HG03196 (cell line): ENCODE data around the gene ZMAT5.

ENCODE experiments used
- ATAC-seq: cut with Tn5 transposase; IDR thresholded peaks from one replicate; pipeline ENCODE4 v1.9.1; 2021; ENCODE audit not compliant: unreplicated experiment

ZMAT5 gene

DNA sequence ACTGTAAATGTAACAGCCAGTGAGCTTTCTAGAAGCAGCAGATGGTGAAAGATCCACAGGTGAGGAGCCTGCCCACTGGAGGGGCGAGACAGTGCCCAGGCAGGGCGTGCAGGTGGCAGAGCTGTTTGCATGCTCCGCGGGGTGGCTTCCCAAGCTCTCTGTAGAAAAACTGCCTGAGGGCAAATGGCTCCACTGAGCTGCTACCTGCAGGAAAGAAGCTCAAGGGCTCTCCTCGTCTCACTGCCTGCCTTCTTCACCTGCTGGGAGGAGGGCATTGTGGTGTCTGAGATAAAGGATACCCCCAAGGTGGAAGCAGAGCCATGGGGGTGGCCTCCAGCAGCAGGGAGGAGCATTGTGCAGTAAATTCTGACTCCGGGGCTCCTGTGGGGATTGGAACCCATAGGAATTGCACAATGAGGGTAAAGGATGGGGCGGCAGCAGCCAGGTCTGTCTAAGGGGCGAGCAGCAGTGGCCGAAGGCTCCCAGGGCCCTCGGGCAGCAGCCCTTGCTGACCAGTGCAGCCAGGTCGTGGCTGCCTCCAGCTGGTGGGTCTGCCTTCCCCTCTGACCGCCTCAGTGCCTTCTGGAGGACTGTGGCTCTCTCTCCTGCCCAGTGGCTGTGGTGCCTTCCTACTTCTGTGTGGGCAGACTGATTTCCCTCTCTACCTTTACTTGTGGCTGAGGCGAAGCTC is 75.0 kb downstream of the ZMAT5 start:
- ATAC-seq: no peak

DNA sequence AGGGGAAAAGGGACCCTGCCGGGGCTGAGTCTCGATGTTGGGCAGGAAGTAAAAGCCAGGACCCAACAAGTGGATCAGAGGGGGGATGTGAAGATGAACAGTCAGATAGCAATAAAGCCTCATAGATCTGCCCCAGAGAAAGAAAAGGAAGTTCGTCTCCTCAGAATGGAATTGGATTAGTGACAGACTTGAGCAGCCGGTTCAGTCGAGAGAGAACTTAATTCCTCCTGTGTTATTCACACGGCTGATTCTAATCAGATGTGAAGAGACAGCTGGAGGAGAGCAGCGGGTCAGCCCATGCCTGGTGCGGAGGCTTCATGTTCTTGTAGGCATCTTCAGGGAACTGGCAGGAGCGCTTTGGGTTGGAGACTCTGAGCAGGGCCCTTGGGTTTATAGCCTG is 76.3 kb downstream of the ZMAT5 start:
- no peak for ATAC-seq

DNA sequence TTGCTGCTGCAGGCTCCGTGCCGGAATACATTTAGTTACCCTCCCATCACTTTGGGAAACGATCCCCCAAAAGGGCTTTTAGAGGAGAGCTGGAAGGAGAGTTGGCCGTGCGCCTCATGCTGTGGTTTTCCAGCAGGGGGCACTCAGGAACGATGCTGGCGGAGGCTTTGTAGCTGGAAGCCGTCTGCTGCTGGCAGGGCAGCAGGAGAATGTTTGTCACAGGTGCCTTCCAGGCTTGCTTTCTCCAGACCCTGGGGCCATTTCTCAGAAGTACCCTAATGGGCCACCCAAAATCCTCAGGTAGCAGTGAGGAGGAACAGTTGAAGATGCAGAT is 77.0 kb downstream of the ZMAT5 start:
- no peak for ATAC-seq

DNA sequence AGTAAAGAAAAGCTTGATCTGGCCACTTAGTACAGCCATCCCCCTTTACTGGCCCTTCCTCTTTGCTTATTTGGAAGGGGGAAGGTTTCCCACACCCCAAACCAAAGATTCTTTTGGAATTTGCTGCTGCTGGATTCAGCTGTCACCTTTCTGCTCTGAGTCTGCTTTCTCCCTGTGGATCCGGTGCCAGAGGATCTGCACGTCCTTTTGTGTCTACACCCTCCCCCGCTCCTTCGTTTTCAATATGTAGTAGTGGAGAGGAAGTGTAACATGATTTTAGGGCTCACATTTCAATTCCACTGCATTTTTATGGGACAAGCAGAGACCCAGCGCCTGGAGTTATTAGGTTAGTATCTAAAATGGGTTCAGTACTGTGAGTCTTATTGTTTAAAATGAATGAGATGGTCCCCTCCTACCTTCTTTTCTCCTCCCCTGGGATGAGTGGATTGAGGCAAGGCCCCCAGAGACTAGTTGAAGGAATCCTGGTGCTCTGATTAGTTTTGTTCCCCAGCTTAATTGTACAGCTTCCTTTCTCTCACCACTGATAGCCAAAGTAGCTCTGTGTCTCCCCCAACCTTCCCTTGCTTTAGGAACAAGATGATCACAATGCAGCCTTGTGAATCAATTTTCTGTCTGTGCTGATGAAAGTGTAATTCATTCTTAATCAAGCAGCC is 77.5 kb downstream of the ZMAT5 start:
- no peak for ATAC-seq

DNA sequence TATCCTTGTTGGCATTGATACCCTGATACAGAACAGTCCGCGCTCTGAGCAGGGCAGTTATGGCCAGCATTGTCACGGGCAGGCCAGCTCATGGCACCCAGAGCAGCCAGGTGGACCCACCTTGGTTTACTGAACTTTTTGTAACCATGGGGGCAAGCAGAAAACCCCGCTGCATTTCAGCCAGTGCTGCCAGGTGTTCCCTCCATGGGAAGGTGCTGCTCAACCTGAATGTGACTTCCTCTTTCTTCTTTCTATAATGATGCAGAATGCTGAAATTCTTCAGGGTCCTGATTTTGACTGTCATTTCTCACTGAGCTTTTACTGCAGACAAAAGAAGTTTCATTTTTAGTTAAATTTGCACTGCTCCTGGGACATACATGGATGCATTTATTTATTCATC is 82.6 kb downstream of the ZMAT5 start:
- no peak for ATAC-seq

DNA sequence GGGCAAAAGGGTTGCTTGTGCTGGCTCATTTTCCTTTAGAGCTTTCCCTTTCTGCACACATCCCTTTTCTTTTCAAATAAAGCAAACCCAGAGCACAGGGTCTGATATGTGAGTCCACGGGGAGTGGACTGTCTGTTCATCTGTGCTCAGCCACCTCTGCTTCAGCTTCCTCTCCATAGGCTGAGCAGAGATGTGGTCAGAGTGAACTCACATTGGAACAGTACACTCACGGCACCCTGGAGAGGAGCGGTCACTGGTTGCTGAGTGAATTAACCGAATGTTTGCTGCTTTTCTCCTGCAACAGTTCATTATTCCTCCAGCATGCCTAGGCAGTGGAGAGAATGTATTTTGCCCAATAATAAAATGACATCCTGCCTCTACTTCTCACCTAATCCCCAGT is 83.3 kb downstream of the ZMAT5 start:
- ATAC-seq: no peak
